GM21737 (cell line): Measurements from ENCODE around the gene GMCL1.

ENCODE experiments used
- ATAC-seq: cut with Tn5 transposase; IDR thresholded peaks from one replicate; pipeline ENCODE4 v1.9.1; 2021; ENCODE audit warnings: mild to moderate bottlenecking, moderate library complexity; ENCODE audit not compliant: unreplicated experiment

GMCL1 gene

GRCh38 chr2:69923116-69923515 is 93.7 kb downstream of the GMCL1 start:
- no peak for ATAC-seq

DNA sequence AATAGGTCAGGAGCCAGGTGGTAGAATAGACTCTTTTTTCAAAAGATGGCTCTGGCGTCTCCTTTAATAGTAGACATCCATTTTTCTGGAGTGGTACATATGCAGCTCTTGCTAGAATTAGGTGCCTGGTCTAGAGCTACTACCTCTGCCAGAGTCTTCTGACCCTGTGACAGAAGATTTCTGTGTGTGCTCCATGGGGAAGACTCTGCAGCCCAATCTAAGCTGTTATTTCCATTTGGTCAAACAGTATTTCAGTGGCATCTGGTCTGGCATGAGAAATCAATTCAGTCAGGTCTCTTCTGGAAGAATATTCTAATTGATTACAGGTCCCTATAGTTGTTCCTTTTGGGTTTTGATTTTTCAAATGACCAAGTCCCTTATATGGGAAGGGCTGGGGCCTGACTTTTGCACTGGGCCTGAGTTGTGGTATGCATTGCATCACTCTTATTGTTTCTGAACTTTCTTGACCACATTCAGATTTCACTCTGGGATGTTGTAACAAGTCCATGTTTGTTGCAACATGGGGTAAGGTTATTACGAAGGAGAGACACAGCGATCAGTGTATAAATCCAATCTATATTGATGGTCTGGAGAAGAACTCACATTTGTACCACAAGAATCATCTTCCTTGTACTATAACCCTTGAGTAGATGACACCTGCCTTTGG is 97.5 kb downstream of the GMCL1 start:
- no peak for ATAC-seq
